DOHH2 (cell line): Measurements from ENCODE around the gene ARID1B.

Experiments
- EZH2phosphoT487 ChIP-seq: fragments of 200-600 bp; sonication (generic); IDR thresholded peaks from 2 replicates; pipeline ENCODE4 v1.6.1; 2017; ENCODE audit warnings: borderline replicate concordance, mild to moderate bottlenecking, antibody characterized with exemption, low read length, moderate library complexity, mixed read lengths
- TF ChIP-seq, protein P1 (sequence below): fragments of 200-600 bp; sonication (generic); IDR thresholded peaks from one replicate; pipeline ENCODE4 v1.5.1; 2014; ENCODE audit warnings: antibody characterized with exemption, mild to moderate bottlenecking, low read depth, low read length; ENCODE audit not compliant: poor library complexity, severe bottlenecking

DNA sequence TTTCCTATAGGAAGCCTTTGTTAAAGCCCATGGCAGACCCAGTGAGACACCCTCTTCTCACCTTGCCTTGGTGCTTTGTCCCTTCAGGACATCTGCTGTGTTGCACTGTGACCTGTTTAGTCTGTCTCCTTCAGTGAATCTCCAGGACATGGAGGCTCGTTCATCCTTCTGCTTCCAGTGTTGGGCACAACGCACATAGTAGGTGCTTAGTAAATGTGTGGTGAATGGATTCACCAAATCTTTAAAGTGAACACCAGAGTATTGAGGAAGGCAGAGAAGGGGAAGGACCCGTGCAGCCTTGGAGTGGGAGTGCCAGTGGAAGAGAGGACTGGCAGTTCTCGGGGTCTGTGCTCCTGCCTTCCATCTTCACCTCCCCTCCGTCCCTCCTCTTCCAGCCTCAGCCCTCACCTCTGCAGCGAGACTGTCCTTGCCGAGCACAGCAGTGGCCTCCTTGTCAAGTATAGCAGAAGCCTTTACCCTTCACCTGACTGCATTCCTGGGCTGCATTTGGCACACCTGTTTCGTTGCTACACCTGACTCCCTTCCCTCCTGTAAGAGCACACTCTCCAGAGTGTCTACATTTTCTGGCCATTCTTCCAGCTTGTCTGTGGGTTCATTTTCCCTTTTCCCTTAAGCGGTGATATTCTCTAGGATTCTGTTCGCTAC lies 49.2 kb downstream of the ARID1B start:
- TF ChIP-seq, protein P1, sequence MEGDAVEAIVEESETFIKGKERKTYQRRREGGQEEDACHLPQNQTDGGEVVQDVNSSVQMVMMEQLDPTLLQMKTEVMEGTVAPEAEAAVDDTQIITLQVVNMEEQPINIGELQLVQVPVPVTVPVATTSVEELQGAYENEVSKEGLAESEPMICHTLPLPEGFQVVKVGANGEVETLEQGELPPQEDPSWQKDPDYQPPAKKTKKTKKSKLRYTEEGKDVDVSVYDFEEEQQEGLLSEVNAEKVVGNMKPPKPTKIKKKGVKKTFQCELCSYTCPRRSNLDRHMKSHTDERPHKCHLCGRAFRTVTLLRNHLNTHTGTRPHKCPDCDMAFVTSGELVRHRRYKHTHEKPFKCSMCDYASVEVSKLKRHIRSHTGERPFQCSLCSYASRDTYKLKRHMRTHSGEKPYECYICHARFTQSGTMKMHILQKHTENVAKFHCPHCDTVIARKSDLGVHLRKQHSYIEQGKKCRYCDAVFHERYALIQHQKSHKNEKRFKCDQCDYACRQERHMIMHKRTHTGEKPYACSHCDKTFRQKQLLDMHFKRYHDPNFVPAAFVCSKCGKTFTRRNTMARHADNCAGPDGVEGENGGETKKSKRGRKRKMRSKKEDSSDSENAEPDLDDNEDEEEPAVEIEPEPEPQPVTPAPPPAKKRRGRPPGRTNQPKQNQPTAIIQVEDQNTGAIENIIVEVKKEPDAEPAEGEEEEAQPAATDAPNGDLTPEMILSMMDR, result no peak
- no peak for TF ChIP-seq EZH2phosphoT487
